Activated naive CD4-positive, alpha-beta T cell treated with anti-CD3 and anti-CD28 coated beads, Interleukin-2, amount 50 U/mL, for 72 hours (primary cell): Measurements from ENCODE around the gene TRIP4. TPM values are rescaled to one million over a fixed set of nuclear protein-coding genes. Genes with fewer than 3 reads are reported as not detected.
"Not testable (repeated sequence)": the region's sequence is repeated elsewhere in the genome, so short reads cannot be mapped to it uniquely, and the experiment has no call there.

Experiments
- ATAC-seq, 2 donors: fragments of 150-1000 bp; cut with Tn5 transposase; 2 replicates each; pipeline ENCODE4 v1.10.0; 2021; ENCODE audit warnings: mild to moderate bottlenecking in 2 of 2, moderate library complexity in 2 of 2
- DNase-seq, 2 donors: peaks; one replicate each; pipeline ENCODE4 v3.0.0; 2021 to 2022; ENCODE audit warnings: low spot score in 2 of 2
- H3K27ac Mint-ChIP-seq, 2 donors: one replicate each; pipeline ENCODE4 v1.8.0; 2022; ENCODE audit warnings: mild to moderate bottlenecking in 2 of 2, mixed read lengths in 2 of 2
- H3K36me3 Mint-ChIP-seq, 2 donors: one replicate each; pipeline ENCODE4 v1.8.0; 2022; ENCODE audit warnings: mixed read lengths in 2 of 2
- H3K9me3 Mint-ChIP-seq, 2 donors: one replicate each; pipeline ENCODE4 v1.8.0; 2022; ENCODE audit warnings: mixed read lengths in 2 of 2
- total RNA-seq, 2 donors: library from RNA; stranded (reverse); gene quantifications; one replicate each; pipeline ENCODE4 v1.2.3, GENCODE V29; 2022

Gene TRIP4
- total RNA-seq: 10 to 100 TPM; 21.7 to 24.7 TPM

- Mint-ChIP-seq H3K27ac (peak within 1 kb of the TSS; percentile 92 to 97), H3K9me3 (no peaks in the 10 kb centered on the region), H3K36me3 (peaks cover 7% of the 10 kb centered on the region in 2 donors)
- ATAC-seq: peak; percentile 100
- peak; percentile 95 to 96 for DNase-seq
Measured at GRCh38 chr15:64387562-64388168, at the start of gene TRIP4. TSS of gene TRIP4 (plus strand) at chr15:64387836. CDS start at chr15:64387864, 28 bp downstream.

- DNase-seq: no peak
- Mint-ChIP-seq H3K9me3 (no peaks in the 10 kb centered on the region), H3K36me3 (no peaks in the 10 kb centered on the region), H3K27ac (no peak overlapping the region)
- no peak for ATAC-seq
Measured at GRCh38 chr15:64340355-64340754, 47.3 kb upstream of the TRIP4 start.

- H3K27ac Mint-ChIP-seq: no peak overlapping the region
- H3K9me3 Mint-ChIP-seq: no peaks in the 10 kb centered on the region
- DNase-seq (no peak), ATAC-seq (no peak)
- no peaks in the 10 kb centered on the region for H3K36me3 Mint-ChIP-seq
Measured at GRCh38 chr15:64341961-64342360, 45.7 kb upstream of the TRIP4 start.

GRCh38 chr15:64343222-64343621, 44.4 kb upstream of the TRIP4 start:
- ATAC-seq (no peak), DNase-seq (no peak)
- Mint-ChIP-seq H3K9me3 (no peaks in the 10 kb centered on the region), H3K27ac (no peak overlapping the region), H3K36me3 (no peaks in the 10 kb centered on the region)

GRCh38 chr15:64343841-64344240, 43.8 kb upstream of the TRIP4 start:
- H3K27ac Mint-ChIP-seq: no peak overlapping the region
- H3K36me3 Mint-ChIP-seq: no peaks in the 10 kb centered on the region
- H3K9me3 Mint-ChIP-seq: no peaks in the 10 kb centered on the region
- DNase-seq (no peak), ATAC-seq (no peak)

GRCh38 chr15:64344651-64345294, 42.9 kb upstream of the TRIP4 start:
- no peak for ATAC-seq
- Mint-ChIP-seq H3K36me3 (no peaks in the 10 kb centered on the region), H3K27ac (no peak overlapping the region), H3K9me3 (no peaks in the 10 kb centered on the region)
- DNase-seq: no peak

GRCh38 chr15:64346242-64346641, 41.4 kb upstream of the TRIP4 start:
- DNase-seq, ATAC-seq, H3K9me3 Mint-ChIP-seq, H3K27ac Mint-ChIP-seq, H3K36me3 Mint-ChIP-seq: not testable (repeated sequence)

- ATAC-seq: no peak
Measured at GRCh38 chr15:64348455-64348854, 39.2 kb upstream of the TRIP4 start.

GRCh38 chr15:64349375-64349774, 38.3 kb upstream of the TRIP4 start:
- no peaks in the 10 kb centered on the region for H3K9me3 Mint-ChIP-seq
- DNase-seq: no peak
- H3K36me3 Mint-ChIP-seq: no peaks in the 10 kb centered on the region
- no peak for ATAC-seq
- no peak overlapping the region for H3K27ac Mint-ChIP-seq

More at GRCh38 chr15:64348455-64348854, 39.2 kb upstream of the TRIP4 start:
- no peaks in the 10 kb centered on the region for H3K9me3 Mint-ChIP-seq
- H3K27ac Mint-ChIP-seq: peak overlapping the region in 1 of 2 donors; percentile 14
- no peaks in the 10 kb centered on the region for H3K36me3 Mint-ChIP-seq
- DNase-seq: no peak

GRCh38 chr15:64351265-64351664, 36.4 kb upstream of the TRIP4 start:
- Mint-ChIP-seq H3K9me3 (no peaks in the 10 kb centered on the region), H3K36me3 (peaks cover 0 to 6% of the 10 kb centered on the region in 2 donors), H3K27ac (no peak overlapping the region)
- ATAC-seq (no peak), DNase-seq (no peak)

- Mint-ChIP-seq H3K36me3 (peaks cover 0 to 6% of the 10 kb centered on the region in 2 donors), H3K27ac (peak overlapping the region; percentile 95), H3K9me3 (no peaks in the 10 kb centered on the region)
- no peak for DNase-seq
- no peak for ATAC-seq
Measured at GRCh38 chr15:64354688-64355344, 32.8 kb upstream of the TRIP4 start.

GRCh38 chr15:64355348-64355943, 32.2 kb upstream of the TRIP4 start:
- peaks cover 0 to 6% of the 10 kb centered on the region in 2 donors for H3K36me3 Mint-ChIP-seq
- peak overlapping the region; percentile 95 for H3K27ac Mint-ChIP-seq
- DNase-seq: peak; percentile 19 to 56
- ATAC-seq: peak; percentile 34 to 48
- no peaks in the 10 kb centered on the region for H3K9me3 Mint-ChIP-seq

- peaks cover 0 to 6% of the 10 kb centered on the region in 2 donors for H3K36me3 Mint-ChIP-seq
- no peaks in the 10 kb centered on the region for H3K9me3 Mint-ChIP-seq
- H3K27ac Mint-ChIP-seq: peak within 1 kb of the TSS; percentile 95
- DNase-seq (peak; percentile 86 to 88), ATAC-seq (peak; percentile 99 to 100)
Measured at GRCh38 chr15:64355944-64356709, 31.5 kb upstream of the TRIP4 start, which contains the start of gene CSNK1G1. TSS of gene CSNK1G1 (minus strand) at chr15:64356173. CDS start at chr15:64300499, 55,674 bp downstream.

- Mint-ChIP-seq H3K9me3 (no peaks in the 10 kb centered on the region), H3K27ac (peak overlapping the region; percentile 95), H3K36me3 (peaks cover 0 to 6% of the 10 kb centered on the region in 2 donors)
- no peak for DNase-seq
- ATAC-seq: no peak
Measured at GRCh38 chr15:64356710-64357040, 31.0 kb upstream of the TRIP4 start.

GRCh38 chr15:64361259-64361658, 26.4 kb upstream of the TRIP4 start:
- DNase-seq (no peak), ATAC-seq (no peak)
- no peak overlapping the region for H3K27ac Mint-ChIP-seq

GRCh38 chr15:64369078-64369607, 18.5 kb upstream of the TRIP4 start:
- Mint-ChIP-seq H3K36me3 (peaks cover 0 to 19% of the 10 kb centered on the region in 2 donors), H3K9me3 (no peaks in the 10 kb centered on the region), H3K27ac (no peak overlapping the region)
- ATAC-seq (no peak), DNase-seq (no peak)

More at GRCh38 chr15:64361259-64361658, 26.4 kb upstream of the TRIP4 start:
- H3K36me3 Mint-ChIP-seq: peaks cover 0 to 6% of the 10 kb centered on the region in 2 donors
- no peaks in the 10 kb centered on the region for H3K9me3 Mint-ChIP-seq
